IMR-90 (cell line): ENCODE measurements around the gene APPL2. TPM values are rescaled to one million over a fixed set of nuclear protein-coding genes. Genes with fewer than 3 reads are reported as not detected.

Source experiments
- ATAC-seq: fragments of 200-7000 bp; cut with Tn5 transposase; 2 replicates; pipeline ENCODE4 v1.9.1; 2020; ENCODE audit warnings: low read depth, mild to moderate bottlenecking, moderate library complexity
- BruUV-seq: library from RNA; stranded (reverse); fragments of 400-500 nt; replicated peaks from 2 replicates; lab custom pipeline; 2021; lab: Mats Ljungman, UMichigan
- CTCF ChIA-PET: fragments of 300-600 bp; formaldehyde crosslinking; extraction: SDS; loops from one replicate; lab custom pipeline; 2021; ENCODE audit warnings: antibody characterized with exemption; lab: Yijun Ruan, JAX
- POLR2A ChIA-PET: fragments of 300-600 bp; sonication (Branson Sonifier 250); formaldehyde crosslinking; loops from one replicate; lab custom pipeline; 2022; ENCODE audit warnings: antibody characterized with exemption; ENCODE audit not compliant: unreplicated experiment; lab: Charles Lee
- DNase-seq: peaks from one replicate; pipeline ENCODE4 v3.0.0; 2013
- H2AFZ ChIP-seq: replicated peaks from 2 replicates; pipeline ENCODE3; 2013; ENCODE audit warnings: low read length, mild to moderate bottlenecking; ENCODE audit not compliant: poor library complexity
- H2AK5ac ChIP-seq: 2 replicates; pipeline ENCODE4 v1.6.1; 2013; ENCODE audit warnings: low read depth, low read length, inconsistent platforms
- H2AK9ac ChIP-seq: replicated peaks from 2 replicates; pipeline ENCODE3; 2013; ENCODE audit warnings: mild to moderate bottlenecking, low read depth, low read length, moderate library complexity; ENCODE audit not compliant: poor library complexity
- H2BK120ac ChIP-seq: 2 replicates; pipeline ENCODE4 v1.6.1; 2013; ENCODE audit warnings: low read depth, low read length, inconsistent platforms
- H2BK15ac ChIP-seq: 3 replicates; pipeline ENCODE4 v1.6.1; 2013; ENCODE audit warnings: low read depth, low read length, inconsistent platforms
- H2BK20ac ChIP-seq: 2 replicates; pipeline ENCODE4 v1.6.1; 2013; ENCODE audit warnings: low read depth, mild to moderate bottlenecking, inconsistent platforms, low read length, moderate library complexity
- H2BK5ac ChIP-seq: 2 replicates; pipeline ENCODE4 v1.6.1; 2013; ENCODE audit warnings: mild to moderate bottlenecking, low read depth, low read length, inconsistent platforms; ENCODE audit not compliant: poor library complexity, severe bottlenecking
- H3K14ac ChIP-seq: replicated peaks from 2 replicates; pipeline ENCODE4 v1.6.1; 2013; ENCODE audit warnings: low read depth, low read length, inconsistent platforms
- H3K18ac ChIP-seq: 2 replicates; pipeline ENCODE4 v1.6.1; 2013; ENCODE audit warnings: low read depth, low read length, control low read depth
- H3K23ac ChIP-seq: 2 replicates; pipeline ENCODE4 v1.6.1; 2013; ENCODE audit warnings: low read depth, low read length, inconsistent platforms
- H3K27ac ChIP-seq: 2 replicates; pipeline ENCODE4 v1.5.1; 2013; ENCODE audit warnings: mild to moderate bottlenecking, control low read depth, low read length; ENCODE audit not compliant: insufficient read depth
- H3K27me3 ChIP-seq: 2 replicates; pipeline ENCODE4 v1.6.1; 2013; ENCODE audit warnings: low read length; ENCODE audit not compliant: control insufficient read depth, insufficient read depth
- H3K36me3 ChIP-seq: 2 replicates; pipeline ENCODE4 v1.6.1; 2013; ENCODE audit warnings: low read length, mixed read lengths; ENCODE audit not compliant: control insufficient read depth, insufficient read depth
- H3K4ac ChIP-seq: 2 replicates; pipeline ENCODE4 v1.6.1; 2013; ENCODE audit warnings: low read depth, low read length, inconsistent platforms
- H3K4me1 ChIP-seq: 2 replicates; pipeline ENCODE4 v1.6.1; 2013; ENCODE audit warnings: low read length, mixed read lengths; ENCODE audit not compliant: control insufficient read depth, insufficient read depth
- H3K4me2 ChIP-seq: 2 replicates; pipeline ENCODE4 v1.6.1; 2013; ENCODE audit warnings: low read depth, mild to moderate bottlenecking, control low read depth, low read length, moderate library complexity
- H3K4me3 ChIP-seq: 2 replicates; pipeline ENCODE4 v1.5.1; 2013; ENCODE audit warnings: low read depth, mild to moderate bottlenecking, control low read depth, low read length, moderate library complexity; ENCODE audit not compliant: insufficient read depth
- H3K56ac ChIP-seq: 2 replicates; pipeline ENCODE4 v1.6.1; 2013; ENCODE audit warnings: low read length, inconsistent platforms; ENCODE audit not compliant: insufficient read depth; ENCODE audit errors: extremely low read depth
- H3K79me1 ChIP-seq, 2 experiments: 2 replicates each; pipeline ENCODE4 v1.6.1; 2013; ENCODE audit warnings: low read length in 2 of 2, inconsistent platforms in 1 of 2, low read depth in 1 of 2
- H3K9ac ChIP-seq: 2 replicates; pipeline ENCODE4 v1.6.1; 2013; ENCODE audit warnings: low read depth, low read length, control low read depth
- H3K9me1 ChIP-seq: 2 replicates; pipeline ENCODE4 v1.6.1; 2013; ENCODE audit warnings: low read length, inconsistent platforms; ENCODE audit not compliant: insufficient read depth
- H3K9me3 ChIP-seq: 2 replicates; pipeline ENCODE4 v1.6.1; 2013; ENCODE audit warnings: low read length; ENCODE audit not compliant: control insufficient read depth, insufficient read depth
- H4K20me1 ChIP-seq: 2 replicates; pipeline ENCODE4 v1.6.1; 2013; ENCODE audit warnings: low read length, inconsistent platforms; ENCODE audit not compliant: insufficient read depth
- H4K5ac ChIP-seq: 2 replicates; pipeline ENCODE4 v1.6.1; 2013; ENCODE audit warnings: mild to moderate bottlenecking, low read depth, low read length, control low read depth
- H4K8ac ChIP-seq, 2 experiments: 2 replicates each; pipeline ENCODE4 v1.6.1; 2013; ENCODE audit warnings: low read depth in 2 of 2, low read length in 2 of 2, control low read depth in 1 of 2, inconsistent platforms in 1 of 2
- H4K91ac ChIP-seq: 2 replicates; pipeline ENCODE4 v1.6.1; 2013; ENCODE audit warnings: low read depth, low read length, inconsistent platforms; ENCODE audit not compliant: insufficient read depth
- BHLHE40 ChIP-seq: fragments of 150-350 bp; IDR thresholded peaks from 2 replicates; pipeline ENCODE4 v1.6.1; 2016; ENCODE audit warnings: mild to moderate bottlenecking, low read depth, low read length
- CEBPB ChIP-seq: IDR thresholded peaks from 2 replicates; pipeline ENCODE4 v1.6.1; 2012; ENCODE audit warnings: low read depth, low read length, improper control_type of control experiment
- CHD1 ChIP-seq: IDR thresholded peaks from 2 replicates; pipeline ENCODE4 v1.6.1; 2012; ENCODE audit warnings: low read depth, low read length, improper control_type of control experiment
- FOS ChIP-seq: fragments of 150-350 bp; IDR thresholded peaks from 2 replicates; pipeline ENCODE4 v1.6.1; 2016; ENCODE audit warnings: low read depth, low read length
- MAFK ChIP-seq: IDR thresholded peaks from 2 replicates; pipeline ENCODE4 v1.6.1; 2012; ENCODE audit warnings: low read depth, low read length, improper control_type of control experiment
- MAZ ChIP-seq: IDR thresholded peaks from 2 replicates; pipeline ENCODE4 v1.6.1; 2012; ENCODE audit warnings: low read depth, mild to moderate bottlenecking, low read length, improper control_type of control experiment, moderate library complexity, borderline replicate concordance
- MXI1 ChIP-seq: IDR thresholded peaks from 2 replicates; pipeline ENCODE4 v1.6.1; 2012; ENCODE audit warnings: low read depth, mild to moderate bottlenecking, low read length, moderate library complexity, borderline replicate concordance
- NFE2L2 ChIP-seq: fragments of 150-350 bp; IDR thresholded peaks from 2 replicates; pipeline ENCODE4 v1.6.1; 2016; ENCODE audit warnings: low read depth, mild to moderate bottlenecking, low read length
- POLR2A ChIP-seq: IDR thresholded peaks from 2 replicates; pipeline ENCODE4 v1.6.1; 2012; ENCODE audit warnings: mild to moderate bottlenecking, low read depth, low read length
- RAD21 ChIP-seq: IDR thresholded peaks from 2 replicates; pipeline ENCODE4 v1.6.1; 2012; ENCODE audit warnings: low read length, improper control_type of control experiment
- RCOR1 ChIP-seq: IDR thresholded peaks from 2 replicates; pipeline ENCODE4 v1.6.1; 2012; ENCODE audit warnings: mild to moderate bottlenecking, low read length, improper control_type of control experiment; ENCODE audit not compliant: insufficient replicate concordance
- RFX5 ChIP-seq: IDR thresholded peaks from 2 replicates; pipeline ENCODE4 v1.8.0; 2012; ENCODE audit warnings: low read depth, mild to moderate bottlenecking, low read length, moderate library complexity
- SMC3 ChIP-seq: fragments of 150-350 bp; IDR thresholded peaks from 2 replicates; pipeline ENCODE4 v1.6.1; 2016; ENCODE audit warnings: low read depth, mild to moderate bottlenecking, antibody characterized with exemption, low read length, moderate library complexity
- WGBS, 2 experiments: methylation state at CpG; one replicate each; pipeline versions ENCODE4 v1.1.5 to v1.1.7; 2013; ENCODE audit warnings: missing lambda C conversion rate in 2 of 2; ENCODE audit not compliant: insufficient read length in 1 of 2; ENCODE audit errors: extremely low coverage in 2 of 2; 5-methylcytosine and 5-hydroxymethylcytosine counted together
- dilution Hi-C: fragments of 300-500 bp; cut with HindIII; formaldehyde crosslinking; loops from one replicate; pipeline ENCODE4 v1.14.3; 2018; ENCODE audit warnings: low sequenced_read_pairs; ENCODE audit not compliant: unreplicated experiment
- in situ Hi-C: fragments of 300-500 bp; cut with MboI; formaldehyde crosslinking; loops from 3 replicates; pipeline ENCODE4 v1.14.3; 2019; ENCODE audit warnings: low sequenced_read_pairs, inconsistent platforms, mixed read lengths
- intact Hi-C: fragments of 100-400 bp; cut with micrococcal nuclease; formaldehyde crosslinking; loops from 2 replicates; pipeline ENCODE4 v1.10.0; 2022
- polyA plus RNA-seq, 3 experiments: library from polyadenylated mRNA; depleted of rRNA; stranded (reverse); fragments of >200 nt; gene quantifications; 2 replicates each; pipeline ENCODE4 v1.2.3, GENCODE V29; 2012; ENCODE audit warnings: low replicate concordance in 1 of 3
- total RNA-seq: library from RNA; depleted of rRNA; stranded (reverse); fragments of >200 nt; gene quantifications from 2 replicates; pipeline ENCODE4 v1.2.3, GENCODE V29; 2012
- TF ChIP-seq, protein P1 (sequence below): conservative IDR thresholded peaks from 2 replicates; pipeline ENCODE4 v1.5.1; 2012; ENCODE audit warnings: mild to moderate bottlenecking, low read depth, low read length, improper control_type of control experiment
- TF ChIP-seq, protein P2 (sequence below): fragments of 150-350 bp; IDR thresholded peaks from 2 replicates; pipeline ENCODE4 v1.6.1; 2017; ENCODE audit warnings: mild to moderate bottlenecking, antibody characterized with exemption, low read length, low read depth
- TF ChIP-seq, protein P3 (sequence below): fragments of 150-350 bp; IDR thresholded peaks from 2 replicates; pipeline ENCODE4 v1.6.1; 2016; ENCODE audit warnings: low read depth, mild to moderate bottlenecking, low read length, moderate library complexity, borderline replicate concordance

The APPL2 gene
- total and polyA plus RNA-seq, 2 of the 4 experiments (the other 2 are of a cell fraction) = 42.3 to 65.8 TPM

DNA sequence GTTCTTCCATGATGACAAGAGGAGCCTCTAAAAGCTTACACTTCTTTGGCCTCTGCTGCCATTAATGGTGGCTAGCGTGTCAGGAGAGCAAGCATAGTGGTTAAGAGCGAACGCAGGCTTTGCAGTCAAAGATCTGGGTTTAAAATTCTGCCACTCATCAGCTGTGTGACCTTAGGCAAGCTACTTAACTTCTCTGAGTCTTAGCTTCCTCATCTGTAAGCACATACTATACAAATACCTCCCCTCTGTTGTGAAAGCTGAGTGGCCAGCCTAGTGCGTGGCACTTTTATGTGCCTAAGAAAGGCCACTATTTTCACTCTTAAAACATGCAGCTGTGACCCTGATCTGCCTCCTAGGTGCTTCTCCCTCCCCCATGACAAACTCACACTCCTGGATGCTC, 11.6 kb downstream of the APPL2 start:
- Histone ChIP-seq H3K4ac (no peak overlapping the region), H3K9me3 (no peaks in the 10 kb centered on the region), H4K8ac (no peak overlapping the region), H3K18ac (no peak overlapping the region), H2BK120ac (no peak overlapping the region), H3K23ac (no peak overlapping the region), H3K56ac (no peak overlapping the region), H2AK9ac (no peak overlapping the region), H2AFZ (no peak overlapping the region), H3K27me3 (no peaks in the 10 kb centered on the region), H4K5ac (no peak overlapping the region), H3K4me3 (no peak overlapping the region), H4K20me1 (peaks cover 26% of the 10 kb centered on the region; the same call in 1 of the 2 replicates), H3K79me1 (peaks cover 53 to 86% of the 10 kb centered on the region in 2 experiments), H3K9ac (no peak overlapping the region), H3K36me3 (peaks cover 35% of the 10 kb centered on the region), H3K14ac (no peak overlapping the region), H2BK15ac (no peak overlapping the region), H2BK20ac (no peak overlapping the region), H3K27ac (no peak overlapping the region), H3K4me1 (peaks cover 16% of the 10 kb centered on the region), H4K91ac (no peak overlapping the region), H2BK5ac (no peak overlapping the region), H3K4me2 (no peak overlapping the region), H3K9me1 (peaks cover 42% of the 10 kb centered on the region), H2AK5ac (no peak overlapping the region)
- ChIA-PET CTCF (interaction anchor here (1.2 kb wide), 1 partner anchor 29 kb away, joined by 3 read pairs; no protein-coding TSS in a partner anchor), POLR2A (interaction anchor here (0.9 kb wide), 1 partner anchor 19 kb away, joined by 5 read pairs; no protein-coding TSS in a partner anchor)
- dilution Hi-C loops (no loop called here), intact Hi-C loops (no loop called here), in situ Hi-C loops (loop anchor here (25.0 kb wide), 1 partner anchor 163 kb away; no protein-coding TSS in a partner anchor)
- BruUV-seq = no TSS peak
- TF ChIP-seq POLR2A (no peak), SMC3 (no peak), RCOR1 (no peak), FOS (no peak), CHD1 (no peak), MAFK (no peak), MXI1 (no peak), MAZ (no peak), CEBPB (no peak), RFX5 (no peak), RAD21 (no peak), NFE2L2 (no peak), BHLHE40 (no peak)
- TF ChIP-seq, protein P1, sequence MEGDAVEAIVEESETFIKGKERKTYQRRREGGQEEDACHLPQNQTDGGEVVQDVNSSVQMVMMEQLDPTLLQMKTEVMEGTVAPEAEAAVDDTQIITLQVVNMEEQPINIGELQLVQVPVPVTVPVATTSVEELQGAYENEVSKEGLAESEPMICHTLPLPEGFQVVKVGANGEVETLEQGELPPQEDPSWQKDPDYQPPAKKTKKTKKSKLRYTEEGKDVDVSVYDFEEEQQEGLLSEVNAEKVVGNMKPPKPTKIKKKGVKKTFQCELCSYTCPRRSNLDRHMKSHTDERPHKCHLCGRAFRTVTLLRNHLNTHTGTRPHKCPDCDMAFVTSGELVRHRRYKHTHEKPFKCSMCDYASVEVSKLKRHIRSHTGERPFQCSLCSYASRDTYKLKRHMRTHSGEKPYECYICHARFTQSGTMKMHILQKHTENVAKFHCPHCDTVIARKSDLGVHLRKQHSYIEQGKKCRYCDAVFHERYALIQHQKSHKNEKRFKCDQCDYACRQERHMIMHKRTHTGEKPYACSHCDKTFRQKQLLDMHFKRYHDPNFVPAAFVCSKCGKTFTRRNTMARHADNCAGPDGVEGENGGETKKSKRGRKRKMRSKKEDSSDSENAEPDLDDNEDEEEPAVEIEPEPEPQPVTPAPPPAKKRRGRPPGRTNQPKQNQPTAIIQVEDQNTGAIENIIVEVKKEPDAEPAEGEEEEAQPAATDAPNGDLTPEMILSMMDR = no peak
- TF ChIP-seq, protein P2, sequence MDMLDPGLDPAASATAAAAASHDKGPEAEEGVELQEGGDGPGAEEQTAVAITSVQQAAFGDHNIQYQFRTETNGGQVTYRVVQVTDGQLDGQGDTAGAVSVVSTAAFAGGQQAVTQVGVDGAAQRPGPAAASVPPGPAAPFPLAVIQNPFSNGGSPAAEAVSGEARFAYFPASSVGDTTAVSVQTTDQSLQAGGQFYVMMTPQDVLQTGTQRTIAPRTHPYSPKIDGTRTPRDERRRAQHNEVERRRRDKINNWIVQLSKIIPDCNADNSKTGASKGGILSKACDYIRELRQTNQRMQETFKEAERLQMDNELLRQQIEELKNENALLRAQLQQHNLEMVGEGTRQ = no peak
- TF ChIP-seq, protein P3, sequence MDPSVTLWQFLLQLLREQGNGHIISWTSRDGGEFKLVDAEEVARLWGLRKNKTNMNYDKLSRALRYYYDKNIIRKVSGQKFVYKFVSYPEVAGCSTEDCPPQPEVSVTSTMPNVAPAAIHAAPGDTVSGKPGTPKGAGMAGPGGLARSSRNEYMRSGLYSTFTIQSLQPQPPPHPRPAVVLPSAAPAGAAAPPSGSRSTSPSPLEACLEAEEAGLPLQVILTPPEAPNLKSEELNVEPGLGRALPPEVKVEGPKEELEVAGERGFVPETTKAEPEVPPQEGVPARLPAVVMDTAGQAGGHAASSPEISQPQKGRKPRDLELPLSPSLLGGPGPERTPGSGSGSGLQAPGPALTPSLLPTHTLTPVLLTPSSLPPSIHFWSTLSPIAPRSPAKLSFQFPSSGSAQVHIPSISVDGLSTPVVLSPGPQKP = no peak
- WGBS, 2 experiments = 98% methylated on average over 4 of the region's 4 CpGs; no CpG with 5 or more reads in 1 of the 2 experiments
- ATAC-seq (no peak), DNase-seq (no peak)
